ENCODE measurements around the gene CYB5R4.

CYB5R4 gene

DNA sequence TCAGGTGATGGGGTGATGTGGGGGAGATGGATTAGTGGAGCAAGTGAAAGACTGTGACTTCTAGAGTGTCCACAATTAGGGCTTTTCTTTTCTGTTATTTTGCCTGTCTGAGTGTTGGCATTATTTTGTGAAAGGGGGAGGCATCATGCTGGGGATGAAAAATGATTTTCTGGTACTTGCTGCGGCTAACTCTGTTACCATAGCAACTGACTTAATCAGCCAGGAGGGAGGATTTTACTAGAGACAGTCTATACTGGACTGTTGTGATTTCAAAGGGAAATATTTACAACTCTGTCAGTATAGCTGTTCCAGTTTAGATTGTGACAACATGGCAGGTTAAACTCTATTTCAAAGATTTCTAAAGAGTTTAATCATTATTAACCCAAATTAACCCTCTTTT lies 143.6 kb downstream of the CYB5R4 start:
- TF ChIP-seq ZFX (IDR thresholded peaks at IDR 0.05; ENCODE audit: borderline replicate concordance) (no peak), CTCF (IDR thresholded peaks at IDR 0.05) (no peak)
- H3K27ac ChIP-seq = no peak overlapping the region

DNA sequence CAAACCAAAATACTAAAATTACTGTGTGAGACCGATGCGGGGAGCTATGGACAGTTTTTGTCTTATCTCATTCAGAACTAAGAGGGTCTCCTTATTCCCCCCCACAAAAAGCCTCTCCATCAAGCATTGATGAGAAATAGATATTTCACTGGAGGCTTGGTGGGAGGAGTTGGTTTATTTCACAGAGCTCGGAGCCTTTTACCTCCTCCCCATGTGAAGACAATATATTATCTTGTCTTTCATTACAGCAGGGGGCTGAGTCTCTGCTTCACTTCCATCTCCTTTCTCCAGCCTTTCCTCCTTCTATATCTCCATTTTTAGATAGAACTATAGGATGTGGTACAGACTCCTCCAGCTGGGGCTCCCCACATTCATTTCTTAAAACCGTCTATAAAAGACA lies 144.2 kb downstream of the CYB5R4 start:
- TF ChIP-seq ZFX (IDR thresholded peaks at IDR 0.05; ENCODE audit: borderline replicate concordance) = no peak
- no peak for TF ChIP-seq CTCF (IDR thresholded peaks at IDR 0.05)
- no peak overlapping the region for H3K27ac ChIP-seq

DNA sequence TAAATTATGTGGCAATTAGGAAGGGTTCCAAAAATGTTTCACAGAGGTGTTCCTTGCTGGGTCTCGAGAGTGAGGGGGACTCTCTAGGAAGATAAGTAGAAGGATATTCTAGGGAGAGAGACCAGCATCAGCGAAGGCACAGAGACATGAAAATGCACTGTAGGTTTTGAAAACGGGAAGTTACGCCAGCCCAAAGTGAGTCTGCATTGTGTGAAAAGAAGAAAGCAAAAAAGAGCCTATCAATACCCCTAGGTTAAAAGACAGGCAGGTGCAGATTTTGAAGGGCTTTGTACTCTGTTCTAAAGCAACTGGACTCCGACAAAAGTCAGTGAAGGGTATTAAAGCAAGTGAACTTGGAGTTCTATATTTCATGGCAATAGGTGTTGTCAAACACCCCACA lies 148.4 kb downstream of the CYB5R4 start:
- TF ChIP-seq ZFX (IDR thresholded peaks at IDR 0.05; ENCODE audit: borderline replicate concordance) = no peak
- TF ChIP-seq CTCF (IDR thresholded peaks at IDR 0.05) = no peak
- H3K27ac ChIP-seq = no peak overlapping the region

DNA sequence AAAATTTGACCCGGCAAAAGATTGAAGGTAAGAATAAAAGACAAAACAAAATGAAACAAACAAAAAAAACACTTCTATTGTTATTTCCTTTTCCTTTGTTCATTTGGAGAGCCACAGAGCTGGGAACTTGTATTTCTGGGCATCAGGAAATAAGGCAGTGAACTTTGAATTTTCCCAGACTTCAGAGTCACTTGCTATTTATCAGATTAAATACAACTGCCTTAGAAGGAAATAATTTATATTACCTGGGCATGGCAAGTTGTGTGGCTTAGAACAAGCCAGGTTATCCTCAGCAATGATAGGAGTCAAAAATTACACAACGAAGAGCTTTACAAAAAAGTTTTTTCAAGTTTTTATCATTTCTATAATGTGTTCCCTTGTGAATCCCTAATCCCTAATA lies 153.9 kb downstream of the CYB5R4 start:
- no peak overlapping the region for H3K27ac ChIP-seq
- TF ChIP-seq ZFX (IDR thresholded peaks at IDR 0.05; ENCODE audit: borderline replicate concordance) (no peak), CTCF (IDR thresholded peaks at IDR 0.05) (no peak)

DNA sequence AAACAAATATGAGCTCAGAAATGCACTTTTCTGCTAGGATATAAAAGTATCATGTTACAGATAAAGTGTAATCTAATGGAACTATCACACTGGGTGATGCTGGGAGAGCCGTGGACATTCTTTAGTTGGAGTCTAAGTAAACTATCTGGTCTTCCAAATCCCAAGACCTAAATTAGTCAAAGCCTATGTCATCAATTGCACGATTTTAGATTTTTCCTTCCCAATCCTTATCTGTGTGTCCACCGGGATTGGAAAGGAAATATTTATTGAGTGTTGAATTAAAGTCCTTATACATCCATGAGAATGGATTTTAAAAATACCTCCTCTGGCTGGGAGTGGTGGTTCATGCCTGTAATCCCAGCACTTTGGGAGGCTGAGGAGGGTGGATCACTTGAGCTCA lies 154.4 kb downstream of the CYB5R4 start:
- TF ChIP-seq CTCF (IDR thresholded peaks at IDR 0.05) (no peak), ZFX (IDR thresholded peaks at IDR 0.05; ENCODE audit: borderline replicate concordance) (no peak)

DNA sequence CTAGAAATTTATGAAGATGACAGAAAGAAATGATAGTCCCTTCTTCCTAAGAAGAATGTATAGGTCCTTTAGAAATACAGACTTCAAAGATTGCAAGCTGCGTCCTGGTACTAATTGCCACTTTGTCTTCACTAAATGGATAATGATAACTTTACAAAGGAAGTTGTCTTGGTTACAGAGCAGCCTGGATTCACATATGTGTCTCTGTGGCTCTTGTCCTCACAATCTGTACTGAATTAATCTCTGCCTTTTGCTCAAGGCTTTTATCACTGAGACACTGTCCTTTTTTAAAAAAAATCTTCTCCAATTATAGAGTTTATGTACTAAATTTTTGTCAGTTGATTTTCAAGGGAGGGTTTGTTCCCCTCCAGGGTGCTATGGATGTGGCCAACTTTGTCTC lies 156.5 kb downstream of the CYB5R4 start:
- TF ChIP-seq ZFX (IDR thresholded peaks at IDR 0.05; ENCODE audit: borderline replicate concordance) = no peak
- TF ChIP-seq CTCF (IDR thresholded peaks at IDR 0.05) = no peak
- H3K27ac ChIP-seq = no peak overlapping the region

More for the DNA sequence above, 154.4 kb downstream of the CYB5R4 start:
- no peak overlapping the region for H3K27ac ChIP-seq

All from 22Rv1 (cell line).